ENCODE measurements around the gene EML6.

EML6 gene

GRCh38 chr2:54853616-54854310 is 130.3 kb downstream of the EML6 start:
- no peak for DNase-seq

GRCh38 chr2:54855434-54855833 is 132.0 kb downstream of the EML6 start:
- DNase-seq, result no peak

DNA sequence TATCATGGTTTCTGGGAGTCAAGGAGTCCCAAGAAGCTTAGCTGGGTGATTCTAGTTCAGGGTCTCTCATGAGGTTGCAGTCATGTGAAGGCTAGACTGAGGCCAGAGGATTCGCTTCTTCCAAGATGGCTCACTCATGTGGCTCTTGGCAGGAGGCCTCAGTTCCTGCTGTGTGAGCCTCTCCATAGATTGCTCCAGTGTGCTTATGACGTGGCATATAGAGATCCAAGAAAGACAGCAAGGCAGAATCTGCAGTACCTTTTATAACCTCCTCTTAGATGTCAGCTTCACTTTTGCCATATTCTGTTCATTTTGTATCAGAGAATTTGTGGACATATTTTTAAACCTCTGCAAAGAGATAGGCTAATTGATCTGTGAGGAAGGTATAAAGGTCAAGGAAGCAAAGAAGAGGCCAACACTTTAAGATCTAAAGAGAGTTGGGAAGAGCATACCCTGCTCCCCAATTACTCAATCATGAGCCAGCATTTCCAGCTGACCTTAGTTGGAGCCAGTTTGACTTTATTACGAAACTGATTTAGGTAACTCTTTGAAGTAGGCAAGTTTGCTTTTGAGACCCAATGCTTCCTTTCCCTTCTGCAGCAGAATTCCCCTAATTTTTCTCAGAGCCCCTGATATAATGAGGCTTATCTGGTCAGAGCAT is 134.7 kb downstream of the EML6 start:
- no peak for DNase-seq

GRCh38 chr2:54859416-54859815 is 136.0 kb downstream of the EML6 start:
- no peak for DNase-seq

DNA sequence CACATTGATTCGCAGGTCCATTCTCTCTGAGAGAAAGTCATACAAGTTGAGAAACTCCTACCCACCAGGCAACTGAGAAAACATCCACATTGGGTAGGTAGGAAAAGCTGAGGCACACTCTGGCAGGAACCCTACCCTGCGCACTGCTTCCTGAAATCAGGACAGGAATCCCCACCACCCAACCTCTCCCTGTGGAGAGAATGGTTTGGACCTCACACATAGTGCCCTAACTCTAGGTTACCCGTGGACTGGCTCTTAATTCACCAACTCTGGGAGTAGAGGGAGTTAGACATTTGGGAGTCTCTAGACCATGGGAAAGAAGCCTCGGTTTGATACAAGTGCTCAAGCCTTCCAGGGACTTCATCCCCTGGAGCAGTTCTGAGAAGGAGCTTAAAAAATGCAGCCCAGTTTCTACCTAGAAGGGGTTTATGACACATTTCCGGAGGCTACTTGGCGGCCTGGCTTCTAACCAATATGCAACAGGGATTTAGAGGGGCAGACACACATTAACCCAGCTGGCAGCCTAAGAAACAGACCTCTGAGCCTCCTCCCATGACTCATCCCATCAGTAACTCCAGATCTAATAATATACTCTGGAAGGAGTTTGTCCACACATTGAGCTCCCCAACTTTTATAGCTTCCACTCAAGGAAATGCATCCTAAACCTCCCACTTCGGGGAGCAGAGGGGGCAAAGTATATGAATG is 136.7 kb downstream of the EML6 start:
- DNase-seq, result no peak

DNA sequence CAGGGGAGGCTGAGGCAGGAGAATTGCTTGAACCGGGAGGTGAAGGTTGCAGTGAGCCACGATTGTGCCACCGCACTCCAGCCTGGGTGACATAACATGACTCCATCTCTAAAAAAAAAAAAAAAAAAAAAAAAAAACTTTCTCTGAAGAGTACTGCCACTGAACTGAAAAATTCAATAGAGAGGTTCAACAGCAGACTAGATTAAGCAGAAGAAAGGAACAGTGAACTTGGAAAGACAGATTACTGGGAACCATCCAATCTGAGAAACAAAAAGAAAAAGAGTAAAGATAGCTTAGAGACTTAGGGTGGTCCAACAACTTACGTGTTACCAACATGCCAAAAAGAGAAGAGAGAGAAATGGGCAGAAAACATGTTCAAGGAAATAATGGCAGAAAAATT is 138.8 kb downstream of the EML6 start:
- no peak for DNase-seq

- DNase-seq, result no peak
These were observed 139.3 kb downstream of the EML6 start for GRCh38 chr2:54862742-54863141.

DNA sequence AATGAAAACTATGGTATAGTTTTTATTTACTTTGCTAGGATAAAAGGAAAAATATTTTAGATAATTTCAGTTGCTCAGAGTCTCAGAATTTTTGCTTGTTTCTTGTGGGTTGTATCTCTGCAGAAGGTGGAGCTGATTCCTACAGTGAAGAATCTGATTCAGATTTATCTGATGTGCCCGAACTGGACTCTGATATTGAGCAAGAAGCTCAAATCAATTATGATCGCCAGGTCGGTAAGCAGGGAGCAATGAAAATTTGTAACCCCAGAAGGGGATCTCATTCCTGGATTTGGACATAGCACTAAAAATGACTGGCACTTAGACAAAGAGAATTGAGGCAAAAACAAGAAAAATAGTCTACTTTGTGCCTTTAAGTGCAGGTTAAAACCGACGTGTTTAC is 140.2 kb downstream of the EML6 start:
- DNase-seq, result no peak

DNA sequence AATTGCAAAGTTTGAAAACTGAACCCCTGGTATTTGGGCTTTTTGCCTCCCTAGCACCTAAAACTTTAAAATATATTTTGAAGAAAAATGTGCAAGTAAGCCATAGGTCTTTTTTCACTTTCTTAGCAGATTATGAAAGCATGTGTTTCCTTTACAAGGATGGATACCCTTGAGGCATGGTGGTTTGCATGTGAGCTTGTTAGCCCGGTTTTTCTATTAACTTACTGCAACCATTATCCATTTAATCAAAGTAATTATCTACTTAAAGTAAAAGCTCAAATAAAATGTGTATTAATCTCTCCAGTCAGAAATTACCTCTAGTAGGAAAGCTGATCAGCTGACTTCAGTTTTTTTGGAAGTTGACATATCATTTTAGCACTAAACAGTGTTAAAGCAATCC is 140.6 kb downstream of the EML6 start:
- DNase-seq, result no peak

- DNase-seq, result no peak
These were observed 141.3 kb downstream of the EML6 start for GRCh38 chr2:54864727-54865126.

DNA sequence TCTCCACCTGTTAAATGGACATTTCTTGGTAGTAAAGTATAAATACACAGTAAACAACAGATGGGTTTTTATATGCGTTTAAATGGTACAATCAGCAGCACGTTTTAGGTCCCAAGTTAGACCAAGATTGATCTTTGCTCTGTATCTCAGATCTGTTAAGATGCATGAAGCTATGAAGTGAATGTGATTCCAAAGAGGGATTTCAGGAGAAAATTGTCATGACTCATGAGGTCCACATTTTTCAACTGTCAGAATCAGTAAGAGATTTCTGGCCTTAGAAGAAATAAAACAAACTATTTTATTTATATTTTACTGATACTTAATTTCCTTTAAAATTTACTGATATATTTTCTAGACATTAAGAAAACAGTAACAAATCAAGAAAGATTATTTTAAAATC is 142.7 kb downstream of the EML6 start:
- no peak for DNase-seq

DNA sequence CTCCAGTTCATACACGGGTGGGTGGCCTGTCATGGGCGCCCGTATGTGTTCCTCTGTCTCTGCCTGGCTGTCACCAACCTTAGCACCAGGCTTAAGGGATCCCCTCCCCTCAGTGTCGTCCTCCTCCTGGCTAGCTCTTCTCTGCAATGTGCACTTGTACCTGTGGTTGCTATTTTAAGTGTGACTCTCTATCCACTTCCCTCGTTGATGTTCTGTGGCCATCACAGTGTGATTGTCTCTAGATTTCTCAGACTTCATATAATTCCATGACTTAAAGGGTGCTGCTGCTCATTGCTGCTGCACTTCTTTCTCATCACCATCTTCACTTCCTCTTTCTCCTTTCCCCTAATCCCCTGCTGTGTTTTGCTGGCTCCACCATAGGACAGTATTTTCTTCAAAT is 143.4 kb downstream of the EML6 start:
- DNase-seq, result no peak

GRCh38 chr2:54867457-54867856 is 144.0 kb downstream of the EML6 start:
- no peak for DNase-seq

DNA sequence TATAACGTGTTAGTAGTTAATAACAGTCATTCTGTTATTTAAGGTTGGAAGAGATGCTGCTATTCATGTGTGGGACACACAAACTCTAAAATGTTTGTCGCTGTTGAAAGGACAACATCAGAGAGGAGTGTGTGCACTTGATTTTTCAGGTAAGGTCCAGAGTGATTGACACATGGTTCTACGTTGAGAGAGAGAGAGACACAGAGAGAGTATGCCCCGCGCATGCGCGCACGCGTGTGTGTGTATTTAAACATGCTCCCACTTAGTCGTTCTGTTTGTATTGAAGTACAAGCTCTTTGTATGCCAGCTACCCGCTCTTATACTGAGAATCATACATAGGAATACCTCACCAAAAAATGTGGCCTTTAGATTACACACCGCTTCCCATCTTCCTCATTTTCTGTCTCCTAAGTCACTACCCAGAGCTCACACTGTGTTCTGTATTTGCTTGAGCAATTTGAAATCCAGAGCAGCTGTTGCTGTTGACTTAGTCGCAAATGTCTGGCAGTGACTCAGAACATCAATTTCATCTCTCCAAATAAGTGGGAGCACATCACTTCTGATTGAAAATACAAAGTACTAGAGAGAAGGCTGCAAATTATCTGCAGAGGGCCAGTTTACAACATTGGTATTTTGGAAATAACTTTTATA is 148.1 kb downstream of the EML6 start:
- peak; percentile 85 for DNase-seq

DNA sequence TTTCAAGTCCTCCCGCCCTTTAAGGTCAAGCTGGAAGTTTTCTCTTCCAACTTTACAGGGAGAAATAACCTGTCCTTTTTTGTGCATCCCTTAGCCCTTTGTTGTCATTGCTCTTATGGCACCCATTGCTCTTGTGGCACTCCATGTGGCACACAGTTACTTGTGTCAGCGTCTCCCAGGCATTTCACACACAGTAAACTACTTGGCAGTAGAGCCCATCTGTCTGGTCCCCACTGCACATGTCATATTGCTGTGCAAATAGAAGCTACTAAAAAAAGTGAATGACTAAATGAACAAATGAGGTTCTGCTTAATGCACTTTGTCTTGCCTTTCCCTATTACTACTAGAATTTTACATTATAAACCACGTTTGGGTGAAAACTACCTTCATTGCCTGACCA is 149.3 kb downstream of the EML6 start:
- peak; percentile 32 for DNase-seq

GRCh38 chr2:54873236-54873635 is 149.8 kb downstream of the EML6 start:
- peak; percentile 38 for DNase-seq

DNA sequence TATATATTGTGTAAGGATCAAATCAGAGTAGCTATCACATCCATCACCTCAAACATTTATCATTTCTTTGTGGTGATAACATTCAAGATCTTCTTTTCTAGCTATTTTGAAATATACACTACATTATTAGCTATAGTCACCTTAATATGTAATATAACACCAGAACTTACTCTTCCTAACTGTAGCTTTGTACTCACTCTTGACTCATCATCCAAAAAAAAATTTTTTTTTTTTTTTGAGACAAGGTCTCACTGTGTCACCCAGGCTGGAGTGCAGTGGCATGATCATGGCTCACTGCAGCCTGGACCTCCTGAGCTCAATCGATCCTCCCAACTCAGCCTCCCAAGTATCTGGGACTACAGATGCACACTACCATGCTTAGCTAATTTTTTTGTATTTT is 153.3 kb downstream of the EML6 start:
- DNase-seq, result no peak

DNA sequence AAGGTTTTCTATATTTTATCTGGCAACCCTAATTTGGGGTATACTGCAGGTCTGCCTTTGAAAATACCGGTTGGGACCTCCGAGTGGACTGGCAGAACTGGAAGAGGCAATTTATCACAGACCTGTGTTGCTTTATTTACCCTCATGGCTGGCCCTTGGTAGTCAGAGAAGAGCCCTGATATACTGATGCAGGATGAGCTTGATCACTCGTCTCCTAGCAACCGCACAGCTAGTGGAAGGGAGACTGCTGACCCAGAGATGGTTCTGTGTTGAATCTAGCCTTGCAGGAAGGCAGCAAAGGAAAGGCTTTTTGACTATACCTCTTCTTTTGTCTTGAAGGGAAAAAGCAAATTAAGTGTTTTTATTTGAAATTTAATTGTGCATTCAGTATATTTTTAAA is 154.7 kb downstream of the EML6 start:
- DNase-seq, result no peak

DNA sequence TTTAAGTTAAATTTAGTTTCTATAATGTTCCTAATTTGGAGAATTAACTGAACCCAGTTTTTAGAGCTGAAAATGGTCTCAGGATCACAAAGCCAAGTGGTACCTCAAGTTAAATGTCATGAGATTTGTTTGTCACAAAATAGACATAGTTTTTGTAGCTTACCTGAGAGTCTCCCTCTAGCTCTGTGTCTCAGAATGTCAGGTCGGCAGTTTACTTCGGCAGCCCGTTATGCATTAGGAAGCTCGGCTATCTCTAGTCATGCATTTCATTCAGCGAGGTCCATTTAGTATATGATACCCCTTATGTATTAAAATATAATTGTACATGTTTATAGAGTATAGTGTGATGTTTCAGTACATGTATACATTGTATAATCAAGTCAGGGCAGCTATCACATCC is 155.6 kb downstream of the EML6 start:
- no peak for DNase-seq

- no peak for DNase-seq
These were observed 156.3 kb downstream of the EML6 start for GRCh38 chr2:54879598-54880332.

GRCh38 chr2:54880428-54880827 is 157.0 kb downstream of the EML6 start:
- DNase-seq, result no peak

DNA sequence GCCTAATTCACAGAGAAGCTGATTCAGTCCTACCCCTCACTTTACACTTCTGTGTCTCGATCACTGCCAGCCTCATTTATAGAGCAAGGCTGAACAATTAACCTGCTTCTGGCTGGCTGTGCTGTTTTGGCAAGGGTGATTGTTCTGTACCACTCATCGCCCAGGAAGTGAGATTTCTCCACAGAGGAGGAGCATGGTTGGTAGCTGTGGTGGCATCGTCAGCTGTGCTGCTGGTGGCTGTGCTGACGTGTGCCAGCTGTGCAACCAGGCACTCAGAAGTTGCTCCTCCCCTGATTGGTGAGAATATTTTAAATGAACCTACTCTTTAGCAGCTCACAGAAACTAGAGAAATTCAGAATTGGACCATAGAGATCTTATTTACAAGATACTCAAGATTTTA is 158.3 kb downstream of the EML6 start:
- no peak for DNase-seq

GRCh38 chr2:54885891-54886290 is 162.4 kb downstream of the EML6 start:
- DNase-seq, result no peak
